Activated T-helper 1 cell treated with anti-CD3 and anti-CD28 coated beads, Interleukin-12 subunit alpha, Interleukin-12 subunit beta, Interleukin-2, Interleukin-4 antibody, amounts not matched to agents 30 ng/mL and 10 ng/mL and 1 ng/mL, durations not matched to agents 14 hours and 24 hours and 36 hours (primary cell): Measurements from ENCODE around the gene MALL. TPM values are rescaled to one million over a fixed set of nuclear protein-coding genes. Genes with fewer than 3 reads are reported as not detected.
"Not testable (repeated sequence)": the region's sequence is repeated elsewhere in the genome, so short reads cannot be mapped to it uniquely, and the experiment has no call there.

Source experiments
- DNase-seq: peaks from one replicate; pipeline ENCODE4 v3.0.0; 2021; ENCODE audit warnings: low spot score
- H3K27ac Mint-ChIP-seq: one replicate; pipeline ENCODE4 v1.8.0; 2021; ENCODE audit warnings: mild to moderate bottlenecking, mixed read lengths
- H3K27me3 Mint-ChIP-seq: one replicate; pipeline ENCODE4 v1.8.0; 2022; ENCODE audit warnings: mild to moderate bottlenecking, moderate library complexity, mixed read lengths; ENCODE audit not compliant: insufficient read depth
- H3K36me3 Mint-ChIP-seq: one replicate; pipeline ENCODE4 v1.8.0; 2021; ENCODE audit warnings: low read depth, mixed read lengths
- H3K4me1 Mint-ChIP-seq: one replicate; pipeline ENCODE4 v1.8.0; 2021; ENCODE audit warnings: low read depth, mixed read lengths
- H3K4me3 Mint-ChIP-seq: one replicate; pipeline ENCODE4 v1.8.0; 2021; ENCODE audit warnings: mild to moderate bottlenecking, moderate library complexity, mixed read lengths
- H3K9me3 Mint-ChIP-seq: one replicate; pipeline ENCODE4 v1.8.0; 2021; ENCODE audit warnings: mixed read lengths
- intact Hi-C: fragments of 100-400 bp; cut with micrococcal nuclease; formaldehyde crosslinking; loops from one replicate; pipeline ENCODE4 v1.15.1; 2024
- total RNA-seq: library from RNA; stranded (reverse); gene quantifications from 2 replicates; pipeline ENCODE4 v1.2.3, GENCODE V29; 2022

MALL gene
- 0.31 and 0.47 TPM in 2 replicates for total RNA-seq

GRCh38 chr2:110115291-110116032, at the start of gene MALL:
Gene MALL, minus strand, starts transcription at chr2:110115822. Its CDS starts 30 bp downstream, at chr2:110115792.
- Mint-ChIP-seq H3K27ac (no peak within 1 kb of the TSS), H3K36me3 (peaks cover 2% of the 10 kb centered on the region), H3K27me3 (peaks cover 32% of the 10 kb centered on the region), H3K4me3 (peak within 1 kb of the TSS; percentile 20), H3K4me1 (peaks cover 16% of the 10 kb centered on the region), H3K9me3 (peaks cover 10% of the 10 kb centered on the region)
- no peak for DNase-seq
- intact Hi-C loops: no loop called here

- Mint-ChIP-seq H3K4me3 (no peak overlapping the region), H3K36me3 (peaks cover 3% of the 10 kb centered on the region), H3K4me1 (peaks cover 12% of the 10 kb centered on the region), H3K27ac (no peak overlapping the region), H3K27me3 (peaks cover 12% of the 10 kb centered on the region), H3K9me3 (peaks cover 16% of the 10 kb centered on the region)
- intact Hi-C loops: no loop called here
- no peak for DNase-seq
Observed at GRCh38 chr2:110157153-110157793, 41.7 kb upstream of the MALL start.

GRCh38 chr2:110154828-110155227, 39.2 kb upstream of the MALL start:
- H3K27ac Mint-ChIP-seq, H3K36me3 Mint-ChIP-seq, DNase-seq, H3K27me3 Mint-ChIP-seq, H3K4me3 Mint-ChIP-seq, intact Hi-C loops: not testable (repeated sequence)
- H3K9me3 Mint-ChIP-seq: peaks cover 16% of the 10 kb centered on the region
- peaks cover 16% of the 10 kb centered on the region for H3K4me1 Mint-ChIP-seq

DNA sequence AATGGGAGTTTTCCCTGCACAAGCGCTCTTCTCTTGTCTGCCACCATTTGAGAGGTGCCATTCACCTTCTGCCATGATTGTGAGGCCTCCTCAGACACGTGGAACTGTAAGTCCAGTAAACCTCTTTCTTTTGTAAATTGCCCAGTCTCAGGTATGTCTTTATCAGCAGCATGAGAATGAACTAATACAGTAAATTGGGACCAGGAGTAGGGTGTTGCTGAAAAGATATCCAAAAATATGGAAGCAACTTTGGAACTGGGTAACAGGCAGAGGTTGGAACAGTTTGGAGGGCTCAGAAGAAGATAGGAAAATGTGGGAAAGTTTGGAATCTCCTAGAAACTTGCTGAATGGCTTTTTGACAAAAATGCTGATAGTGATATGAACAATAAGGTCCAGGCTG, 38.6 kb upstream of the MALL start:
- H3K4me3 Mint-ChIP-seq, H3K36me3 Mint-ChIP-seq, H3K27ac Mint-ChIP-seq, intact Hi-C loops, DNase-seq, H3K27me3 Mint-ChIP-seq: not testable (repeated sequence)
- peaks cover 16% of the 10 kb centered on the region for H3K9me3 Mint-ChIP-seq
- peaks cover 22% of the 10 kb centered on the region for H3K4me1 Mint-ChIP-seq

DNA sequence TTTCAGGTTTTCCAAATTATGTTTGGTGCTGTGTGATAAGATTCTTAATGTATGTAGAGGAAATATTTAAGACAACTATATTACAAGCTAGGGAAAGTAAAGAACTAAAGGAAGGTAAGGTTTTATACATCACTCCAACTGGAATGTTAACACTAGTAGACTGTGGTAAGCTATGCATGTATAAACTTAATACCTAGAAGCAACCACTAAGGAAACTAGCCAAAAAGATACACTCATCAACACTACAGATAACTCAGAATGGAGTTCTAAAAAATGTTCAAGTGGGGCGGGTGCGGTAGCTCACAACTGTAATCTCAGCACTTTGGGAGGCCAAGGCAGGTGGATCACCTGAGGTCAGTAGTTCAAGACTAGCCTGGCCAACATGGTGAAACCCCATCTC, 37.8 kb upstream of the MALL start:
- Mint-ChIP-seq H3K4me3 (no peak overlapping the region), H3K27me3 (peaks cover 5% of the 10 kb centered on the region), H3K9me3 (peaks cover 16% of the 10 kb centered on the region), H3K4me1 (peaks cover 23% of the 10 kb centered on the region), H3K36me3 (peaks cover 3% of the 10 kb centered on the region), H3K27ac (no peak overlapping the region)
- intact Hi-C loops: no loop called here
- DNase-seq: no peak

DNA sequence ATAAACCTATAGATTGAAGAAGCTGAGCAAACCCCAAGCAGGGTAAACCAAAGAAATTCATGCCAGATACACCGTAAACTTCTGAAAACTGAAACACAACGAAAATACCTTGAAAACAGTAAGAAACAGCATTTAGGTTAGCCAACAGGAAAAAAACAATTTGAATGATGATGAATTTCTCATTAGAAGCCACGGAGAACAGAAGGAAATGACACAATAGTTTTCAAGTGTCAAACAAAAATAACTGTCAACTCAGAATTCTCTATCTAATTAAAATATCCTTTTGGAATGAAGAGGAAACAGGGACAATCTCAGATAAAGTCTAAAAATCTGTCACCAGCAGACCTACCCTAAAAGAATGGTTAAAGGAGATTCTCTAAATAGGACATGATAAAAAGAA, 37.3 kb upstream of the MALL start:
- Mint-ChIP-seq H3K27me3 (peaks cover under 1% of the 10 kb centered on the region), H3K36me3 (peaks cover 3% of the 10 kb centered on the region)

DNA sequence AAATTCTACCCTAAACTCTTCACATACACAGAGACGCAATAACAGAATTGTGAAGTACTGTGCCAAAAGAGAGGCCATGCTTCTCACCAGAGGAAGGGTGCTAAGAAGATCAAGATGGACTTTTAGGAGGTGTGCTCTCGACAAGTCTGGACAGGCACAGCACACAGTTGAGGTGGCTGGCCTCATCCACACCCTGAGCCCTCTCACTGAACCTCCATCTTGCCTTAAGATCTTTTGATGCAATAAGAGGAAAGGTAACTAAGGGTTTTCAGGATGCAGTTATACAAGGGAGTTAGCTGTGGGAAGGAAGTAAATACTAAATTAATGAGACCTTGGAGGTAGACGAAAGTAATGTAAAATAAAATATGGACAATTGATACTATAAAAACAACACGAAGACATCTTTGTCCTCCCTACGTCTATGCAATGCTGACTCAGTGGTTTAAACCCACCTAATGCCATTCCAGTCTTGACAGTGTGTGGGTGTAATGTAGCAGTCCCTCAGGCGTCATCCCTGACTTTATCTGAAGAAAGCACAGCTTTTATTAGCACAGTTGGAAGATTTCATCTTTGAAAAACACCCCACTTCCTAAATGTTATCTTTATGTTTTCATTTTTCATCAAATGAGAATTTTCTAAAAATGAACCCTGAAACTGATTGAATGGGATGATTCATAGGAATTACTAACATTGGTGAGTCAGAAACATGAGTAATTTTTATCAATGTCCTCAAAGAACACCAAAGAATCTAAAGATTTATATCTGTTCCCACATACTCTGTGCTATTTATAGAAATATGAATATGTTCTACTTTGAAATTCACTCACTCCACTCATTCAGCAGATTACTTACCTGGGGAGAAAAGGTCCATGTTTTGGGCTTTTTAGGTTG, 34.0 kb upstream of the MALL start:
- peaks cover 3% of the 10 kb centered on the region for H3K36me3 Mint-ChIP-seq
- H3K27me3 Mint-ChIP-seq: no peaks in the 10 kb centered on the region
- DNase-seq: no peak
- H3K9me3 Mint-ChIP-seq: peaks cover 15% of the 10 kb centered on the region
- H3K4me3 Mint-ChIP-seq: no peak overlapping the region
- intact Hi-C loops: no loop called here
- peak overlapping the region; percentile 61 for H3K27ac Mint-ChIP-seq
- H3K4me1 Mint-ChIP-seq: peaks cover 11% of the 10 kb centered on the region

More for the DNA sequence above, 37.3 kb upstream of the MALL start:
- Mint-ChIP-seq H3K9me3 (peaks cover 16% of the 10 kb centered on the region), H3K27ac (no peak overlapping the region), H3K4me1 (peaks cover 23% of the 10 kb centered on the region), H3K4me3 (no peak overlapping the region)
- intact Hi-C loops: no loop called here
- DNase-seq: no peak

DNA sequence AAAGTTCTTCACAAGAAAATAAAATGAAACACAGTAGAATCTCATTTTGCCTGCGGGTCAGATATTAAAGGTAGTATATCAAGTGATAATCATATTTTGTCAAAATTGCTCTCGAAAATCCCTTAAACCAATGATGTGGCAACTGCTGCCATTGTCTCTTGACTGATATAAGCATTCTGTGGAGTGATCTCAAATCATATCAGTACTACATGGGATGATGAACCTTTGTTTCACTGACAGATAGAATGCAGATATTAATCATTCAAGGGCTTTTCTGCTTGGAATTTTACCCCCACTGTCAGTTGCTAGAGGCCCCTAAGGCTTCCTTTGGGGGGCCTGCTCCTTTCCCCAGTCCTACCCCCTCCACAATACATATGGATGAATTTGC, 31.3 kb upstream of the MALL start:
- no peak overlapping the region for H3K27ac Mint-ChIP-seq
- intact Hi-C loops: no loop called here
- DNase-seq: no peak
- no peaks in the 10 kb centered on the region for H3K36me3 Mint-ChIP-seq
- peaks cover 11% of the 10 kb centered on the region for H3K4me1 Mint-ChIP-seq
- no peak overlapping the region for H3K4me3 Mint-ChIP-seq
- H3K27me3 Mint-ChIP-seq: no peaks in the 10 kb centered on the region
- H3K9me3 Mint-ChIP-seq: no peaks in the 10 kb centered on the region

- H3K27me3 Mint-ChIP-seq: no peaks in the 10 kb centered on the region
- no peaks in the 10 kb centered on the region for H3K9me3 Mint-ChIP-seq
- H3K27ac Mint-ChIP-seq: no peak overlapping the region
- DNase-seq: no peak
- H3K4me3 Mint-ChIP-seq: no peak overlapping the region
- H3K4me1 Mint-ChIP-seq: peaks cover 11% of the 10 kb centered on the region
- no peaks in the 10 kb centered on the region for H3K36me3 Mint-ChIP-seq
- intact Hi-C loops: no loop called here
Observed at GRCh38 chr2:110146183-110146944, 30.7 kb upstream of the MALL start.

DNA sequence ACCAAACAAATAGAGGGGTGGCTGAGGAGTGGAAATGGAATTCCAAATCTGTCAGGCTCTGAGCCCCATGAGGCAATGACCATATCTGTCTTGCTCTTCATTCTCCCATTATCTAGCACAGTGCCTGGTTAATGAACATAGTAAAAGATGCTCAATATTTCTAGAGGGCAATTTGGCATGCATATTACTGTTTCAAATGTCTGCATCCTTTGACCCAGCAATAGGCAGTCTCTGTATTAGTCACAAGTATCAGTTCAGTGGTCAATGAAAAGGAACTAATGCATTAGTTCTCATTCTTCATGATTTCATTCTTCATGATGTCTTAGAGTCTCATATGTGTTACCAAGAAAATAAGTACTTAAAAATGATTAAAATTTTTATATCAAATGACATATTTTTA, 28.4 kb upstream of the MALL start:
- Mint-ChIP-seq H3K27ac (no peak overlapping the region), H3K4me1 (no peaks in the 10 kb centered on the region), H3K4me3 (no peak overlapping the region), H3K27me3 (no peaks in the 10 kb centered on the region), H3K36me3 (no peaks in the 10 kb centered on the region), H3K9me3 (no peaks in the 10 kb centered on the region)
- DNase-seq: no peak
- intact Hi-C loops: no loop called here

DNA sequence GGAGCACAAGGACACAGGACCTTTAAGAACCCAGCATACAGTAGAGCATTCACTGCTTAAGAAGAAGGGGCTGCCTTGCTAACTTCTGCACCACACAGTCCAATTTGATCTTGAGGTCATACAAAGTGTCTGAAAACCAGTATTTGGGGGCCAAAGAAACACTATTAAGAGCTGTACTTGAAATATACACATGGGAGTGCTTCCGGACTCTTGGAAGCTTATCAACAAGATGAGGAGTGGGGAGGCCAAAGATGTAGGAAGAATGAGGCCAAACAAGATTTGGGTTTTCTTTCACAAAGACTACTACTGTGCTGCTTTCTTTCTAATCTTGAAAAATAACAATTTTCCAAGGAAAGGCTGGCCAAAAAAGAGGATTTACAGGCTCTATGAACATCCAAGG, 24.8 kb upstream of the MALL start:
- no peak for DNase-seq
- no peaks in the 10 kb centered on the region for H3K36me3 Mint-ChIP-seq
- intact Hi-C loops: no loop called here
- H3K9me3 Mint-ChIP-seq: no peaks in the 10 kb centered on the region
- H3K4me3 Mint-ChIP-seq: no peak overlapping the region
- H3K27me3 Mint-ChIP-seq: peaks cover 3% of the 10 kb centered on the region
- no peak overlapping the region for H3K27ac Mint-ChIP-seq
- no peaks in the 10 kb centered on the region for H3K4me1 Mint-ChIP-seq

GRCh38 chr2:110134025-110134424, 18.4 kb upstream of the MALL start:
- no peak overlapping the region for H3K27ac Mint-ChIP-seq
- H3K9me3 Mint-ChIP-seq: peaks cover 17% of the 10 kb centered on the region
- intact Hi-C loops: no loop called here
- no peaks in the 10 kb centered on the region for H3K36me3 Mint-ChIP-seq
- no peak overlapping the region for H3K4me3 Mint-ChIP-seq
- DNase-seq: no peak
- H3K27me3 Mint-ChIP-seq: peaks cover 6% of the 10 kb centered on the region
- H3K4me1 Mint-ChIP-seq: no peaks in the 10 kb centered on the region
